ENCODE measurements around the gene SMIM13.
A peak's percentile ranks its signal among the peaks of the same experiment; 100 is the strongest.

DNA sequence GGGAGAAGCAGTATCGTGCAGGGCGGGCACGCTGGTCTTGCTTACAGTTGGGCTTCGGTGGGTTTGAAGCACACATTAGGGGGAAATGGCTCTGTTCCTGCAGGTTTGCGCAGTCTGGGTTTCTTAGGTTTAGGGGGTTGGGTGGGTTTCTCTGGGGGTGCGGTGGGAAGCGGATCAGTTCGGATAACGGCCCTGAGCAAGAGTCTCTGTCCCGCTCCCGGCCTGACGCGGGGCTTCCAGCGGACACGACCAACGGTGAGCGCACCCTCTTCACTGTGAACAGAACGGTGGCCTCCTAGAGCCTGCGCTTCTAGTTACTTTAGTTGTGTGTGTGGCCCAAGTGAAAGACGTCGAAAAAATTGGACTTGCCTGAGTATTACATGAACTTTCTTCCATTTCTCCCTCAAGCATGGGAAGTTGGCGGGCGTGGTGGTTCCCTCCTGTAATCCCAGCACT, 48.9 kb upstream of the SMIM13 start:
- TF ChIP-seq, protein P1, sequence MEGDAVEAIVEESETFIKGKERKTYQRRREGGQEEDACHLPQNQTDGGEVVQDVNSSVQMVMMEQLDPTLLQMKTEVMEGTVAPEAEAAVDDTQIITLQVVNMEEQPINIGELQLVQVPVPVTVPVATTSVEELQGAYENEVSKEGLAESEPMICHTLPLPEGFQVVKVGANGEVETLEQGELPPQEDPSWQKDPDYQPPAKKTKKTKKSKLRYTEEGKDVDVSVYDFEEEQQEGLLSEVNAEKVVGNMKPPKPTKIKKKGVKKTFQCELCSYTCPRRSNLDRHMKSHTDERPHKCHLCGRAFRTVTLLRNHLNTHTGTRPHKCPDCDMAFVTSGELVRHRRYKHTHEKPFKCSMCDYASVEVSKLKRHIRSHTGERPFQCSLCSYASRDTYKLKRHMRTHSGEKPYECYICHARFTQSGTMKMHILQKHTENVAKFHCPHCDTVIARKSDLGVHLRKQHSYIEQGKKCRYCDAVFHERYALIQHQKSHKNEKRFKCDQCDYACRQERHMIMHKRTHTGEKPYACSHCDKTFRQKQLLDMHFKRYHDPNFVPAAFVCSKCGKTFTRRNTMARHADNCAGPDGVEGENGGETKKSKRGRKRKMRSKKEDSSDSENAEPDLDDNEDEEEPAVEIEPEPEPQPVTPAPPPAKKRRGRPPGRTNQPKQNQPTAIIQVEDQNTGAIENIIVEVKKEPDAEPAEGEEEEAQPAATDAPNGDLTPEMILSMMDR (IDR thresholded peaks at IDR 0.05), result peak in 1 of 7 experiments; percentile 3
- TF ChIP-seq EP300 (IDR thresholded peaks at IDR 0.05) (no peak), POLR2AphosphoS5 (IDR thresholded peaks at IDR 0.05) (no peak), POLR2A (IDR thresholded peaks at IDR 0.05) (no peak)
